Calu3 (cell line): Measurements from ENCODE around the gene TXNDC5. TPM values are rescaled to one million over a fixed set of nuclear protein-coding genes. Genes with fewer than 3 reads are reported as not detected.
"Not testable (repeated sequence)": the region's sequence is repeated elsewhere in the genome, so short reads cannot be mapped to it uniquely, and the experiment has no call there.

Experiments
- BruUV-seq: library from RNA; stranded (reverse); fragments of 400-500 nt; replicated peaks from 2 replicates; lab custom pipeline; 2021; lab: Mats Ljungman, UMichigan
- CTCF ChIA-PET: fragments of 300-600 bp; sonication (Branson Sonifier 250); formaldehyde crosslinking; loops from one replicate; lab custom pipeline; 2022; ENCODE audit warnings: antibody characterized with exemption; lab: Charles Lee
- DNase-seq: peaks from one replicate; pipeline ENCODE4 v3.0.0; 2022
- H3K27ac Mint-ChIP-seq: one replicate; pipeline ENCODE4 v1.8.0; 2022; ENCODE audit warnings: mixed read lengths; ENCODE audit not compliant: unreplicated experiment
- H3K27me3 Mint-ChIP-seq: one replicate; pipeline ENCODE4 v1.8.0; 2022; ENCODE audit warnings: mixed read lengths; ENCODE audit not compliant: unreplicated experiment
- H3K36me3 Mint-ChIP-seq: one replicate; pipeline ENCODE4 v1.8.0; 2022; ENCODE audit warnings: mild to moderate bottlenecking, moderate library complexity, mixed read lengths; ENCODE audit not compliant: insufficient read depth, unreplicated experiment
- H3K4me1 Mint-ChIP-seq: one replicate; pipeline ENCODE4 v1.8.0; 2022; ENCODE audit warnings: mild to moderate bottlenecking, low read depth, mixed read lengths; ENCODE audit not compliant: unreplicated experiment
- H3K4me3 Mint-ChIP-seq: one replicate; pipeline ENCODE4 v1.8.0; 2022; ENCODE audit warnings: mild to moderate bottlenecking, low read depth, moderate library complexity, mixed read lengths; ENCODE audit not compliant: unreplicated experiment
- H3K9me3 Mint-ChIP-seq: one replicate; pipeline ENCODE4 v1.8.0; 2022; ENCODE audit warnings: low read depth, mixed read lengths; ENCODE audit not compliant: unreplicated experiment
- intact Hi-C: fragments of 100-400 bp; cut with micrococcal nuclease; formaldehyde crosslinking; loops from one replicate; pipeline ENCODE4 v1.10.0; 2022; ENCODE audit not compliant: unreplicated experiment
- total RNA-seq: library from RNA; stranded (reverse); gene quantifications from 2 replicates; pipeline ENCODE4 v1.2.3, GENCODE V29; 2022
- TF ChIP-seq, protein P1 (sequence below): fragments of 200-600 bp; IDR thresholded peaks from one replicate; pipeline ENCODE4 v1.8.0; 2022; ENCODE audit warnings: antibody characterized with exemption; ENCODE audit not compliant: unreplicated experiment

Gene TXNDC5
- total RNA-seq, 1 experiment from 2014 or later: 111 TPM

DNA sequence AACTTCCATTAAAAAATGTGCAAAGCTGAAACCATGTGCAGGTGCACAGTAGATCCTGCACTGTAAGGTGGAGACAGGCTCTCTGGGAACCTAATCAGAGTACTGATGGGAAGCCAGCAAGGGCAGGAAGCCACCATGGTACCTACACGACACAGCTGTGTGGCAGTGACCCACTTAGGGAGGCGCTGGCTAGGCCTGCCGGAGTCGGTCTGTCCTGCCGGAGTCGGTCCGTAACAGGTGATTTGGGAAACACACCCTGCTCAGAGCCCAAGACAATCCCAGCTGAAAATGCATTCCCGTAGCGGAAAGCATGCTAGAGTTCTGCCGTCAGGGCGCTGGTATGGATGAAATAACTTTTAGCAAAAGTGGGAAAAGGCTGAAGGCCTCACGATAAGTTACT is 17.2 kb downstream of the TXNDC5 start:
- H3K27ac Mint-ChIP-seq: no peak overlapping the region
- no TSS peak for BruUV-seq
- TF ChIP-seq, protein P1, sequence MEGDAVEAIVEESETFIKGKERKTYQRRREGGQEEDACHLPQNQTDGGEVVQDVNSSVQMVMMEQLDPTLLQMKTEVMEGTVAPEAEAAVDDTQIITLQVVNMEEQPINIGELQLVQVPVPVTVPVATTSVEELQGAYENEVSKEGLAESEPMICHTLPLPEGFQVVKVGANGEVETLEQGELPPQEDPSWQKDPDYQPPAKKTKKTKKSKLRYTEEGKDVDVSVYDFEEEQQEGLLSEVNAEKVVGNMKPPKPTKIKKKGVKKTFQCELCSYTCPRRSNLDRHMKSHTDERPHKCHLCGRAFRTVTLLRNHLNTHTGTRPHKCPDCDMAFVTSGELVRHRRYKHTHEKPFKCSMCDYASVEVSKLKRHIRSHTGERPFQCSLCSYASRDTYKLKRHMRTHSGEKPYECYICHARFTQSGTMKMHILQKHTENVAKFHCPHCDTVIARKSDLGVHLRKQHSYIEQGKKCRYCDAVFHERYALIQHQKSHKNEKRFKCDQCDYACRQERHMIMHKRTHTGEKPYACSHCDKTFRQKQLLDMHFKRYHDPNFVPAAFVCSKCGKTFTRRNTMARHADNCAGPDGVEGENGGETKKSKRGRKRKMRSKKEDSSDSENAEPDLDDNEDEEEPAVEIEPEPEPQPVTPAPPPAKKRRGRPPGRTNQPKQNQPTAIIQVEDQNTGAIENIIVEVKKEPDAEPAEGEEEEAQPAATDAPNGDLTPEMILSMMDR: no peak
- peaks cover 12% of the 10 kb centered on the region for H3K36me3 Mint-ChIP-seq
- H3K4me3 Mint-ChIP-seq: no peak overlapping the region
- no peaks in the 10 kb centered on the region for H3K9me3 Mint-ChIP-seq
- CTCF ChIA-PET: no interaction called here
- H3K27me3 Mint-ChIP-seq: no peaks in the 10 kb centered on the region
- intact Hi-C loops: no loop called here
- DNase-seq: no peak
- no peaks in the 10 kb centered on the region for H3K4me1 Mint-ChIP-seq

DNA sequence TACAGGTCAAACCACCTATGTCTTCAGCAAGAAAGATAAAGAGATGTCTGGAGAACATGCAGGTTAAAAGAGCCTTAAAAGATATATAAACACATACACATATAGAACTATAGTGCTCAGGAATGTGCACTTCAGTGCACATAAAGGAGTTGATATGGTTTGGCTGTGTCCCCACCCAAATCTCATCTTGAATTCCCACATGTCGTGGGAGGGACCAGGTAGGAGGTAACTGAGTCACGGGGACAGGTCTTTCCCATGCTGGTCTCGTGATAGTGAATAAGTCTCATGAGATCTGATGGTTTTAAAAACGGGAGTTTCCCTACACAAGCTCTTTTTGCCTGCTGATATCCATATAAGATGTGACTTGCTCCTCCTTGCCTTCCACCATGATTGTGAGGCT is 18.2 kb downstream of the TXNDC5 start:
- peaks cover 14% of the 10 kb centered on the region for H3K36me3 Mint-ChIP-seq
- H3K27ac Mint-ChIP-seq, DNase-seq, intact Hi-C loops, BruUV-seq, H3K4me3 Mint-ChIP-seq, H3K9me3 Mint-ChIP-seq, H3K27me3 Mint-ChIP-seq, CTCF ChIA-PET, H3K4me1 Mint-ChIP-seq: not testable (repeated sequence)

DNA sequence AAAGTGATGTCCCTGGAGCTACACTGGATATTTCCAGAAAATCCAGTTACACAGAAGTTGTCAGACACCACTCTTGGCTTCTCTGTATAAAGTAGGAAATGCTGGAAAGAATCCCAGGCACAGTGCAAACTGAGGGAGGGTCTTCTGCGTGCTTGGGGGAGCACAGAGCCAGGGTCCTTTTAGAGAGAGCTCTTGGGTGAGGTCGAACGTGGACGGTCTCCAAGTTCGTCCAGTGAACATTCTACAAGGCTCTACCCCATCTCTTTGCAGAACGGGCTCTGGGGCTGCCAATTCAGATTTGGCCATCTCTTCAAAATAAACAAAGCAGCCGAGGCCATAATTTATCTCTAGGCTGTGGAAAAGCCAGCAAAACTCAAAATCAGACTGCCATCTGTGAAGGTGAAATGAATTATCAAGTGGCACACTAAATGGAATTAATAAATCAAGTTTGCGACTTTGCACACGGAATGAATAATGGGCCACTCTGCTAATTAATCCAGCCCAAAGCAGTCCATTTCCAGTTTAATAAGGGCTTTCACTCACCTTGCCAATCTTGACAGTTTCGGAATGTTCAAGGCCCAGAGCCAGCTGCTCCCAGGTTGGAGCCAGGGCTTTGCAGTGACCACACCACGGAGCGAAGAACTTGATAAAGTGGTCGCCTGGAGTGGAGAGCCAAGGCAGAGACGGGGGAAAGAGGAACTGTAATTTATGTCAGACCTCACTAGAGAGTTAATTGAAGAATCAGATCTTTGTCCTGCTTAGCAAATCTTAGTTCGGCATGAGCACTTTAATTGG is 19.3 kb downstream of the TXNDC5 start:
- TF ChIP-seq, protein P1: no peak
- CTCF ChIA-PET: no interaction called here
- Mint-ChIP-seq H3K9me3 (no peaks in the 10 kb centered on the region), H3K4me3 (no peak overlapping the region), H3K27me3 (no peaks in the 10 kb centered on the region), H3K27ac (no peak overlapping the region), H3K4me1 (no peaks in the 10 kb centered on the region), H3K36me3 (peaks cover 22% of the 10 kb centered on the region)
- BruUV-seq: no TSS peak
- no peak for DNase-seq
- intact Hi-C loops: no loop called here

- CTCF ChIA-PET: interaction anchor here (1.1 kb wide), 1 partner anchor 8 kb away, joined by 3 read pairs; no protein-coding TSS in a partner anchor
- Mint-ChIP-seq H3K27ac (no peak overlapping the region), H3K9me3 (no peaks in the 10 kb centered on the region), H3K4me3 (no peak overlapping the region), H3K27me3 (no peaks in the 10 kb centered on the region), H3K4me1 (peaks cover 3% of the 10 kb centered on the region), H3K36me3 (peaks cover 34% of the 10 kb centered on the region)
- DNase-seq: no peak
- no TSS peak for BruUV-seq
- TF ChIP-seq, protein P1: no peak
- intact Hi-C loops: loop anchor here (10.0 kb wide), 1 partner anchor 164 kb away; the partner anchor contains the start of gene BMP6
Observed at GRCh38 chr6:7888587-7889357, 21.8 kb downstream of the TXNDC5 start.
